Gastrocnemius medialis (tissue), 4 donors: ENCODE results near the gene CPXM2.

ENCODE experiments used
- POLR2A ChIP-seq, 2 donors: fragments of 450-650 bp; IDR thresholded peaks; one replicate each; pipeline ENCODE4 v1.6.1; 2017; ENCODE audit warnings: antibody characterized with exemption in 2 of 2, mild to moderate bottlenecking in 2 of 2, moderate library complexity in 2 of 2
- TF ChIP-seq, protein P1 (sequence below), 5 experiments: fragments of 450-650 bp in 3 of 5; fragments of 200-600 bp in 2 of 5; sonication (generic) in 2 of 5; IDR thresholded peaks in 4 of 5; conservative IDR thresholded peaks in 1 of 5; 1 replicate in 4 of 5; 2 replicates in 1 of 5; pipeline ENCODE4 v1.5.1; 2016 to 2019; ENCODE audit warnings: antibody characterized with exemption in 5 of 5, mild to moderate bottlenecking in 3 of 5, moderate library complexity in 3 of 5

DNA sequence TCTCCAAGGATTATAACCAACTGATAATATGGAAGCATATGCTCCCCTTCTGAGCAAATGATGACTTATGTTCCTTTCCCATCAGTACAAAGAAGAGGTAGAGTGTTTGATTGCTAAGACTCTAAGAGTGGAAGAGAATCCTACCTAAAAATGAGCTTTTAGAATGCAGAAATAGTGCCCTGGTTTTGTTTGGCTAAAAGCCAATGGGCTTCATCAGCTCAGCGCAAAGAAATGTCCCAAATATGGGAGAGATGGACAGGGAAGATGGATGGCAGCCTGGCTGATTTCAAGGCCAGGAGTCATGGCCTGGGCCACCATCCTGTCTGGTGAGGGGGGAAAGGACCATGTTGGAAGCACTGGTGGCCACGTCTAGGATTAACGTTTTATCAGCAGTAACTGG lies 165.2 kb downstream of the CPXM2 start:
- TF ChIP-seq, protein P1, sequence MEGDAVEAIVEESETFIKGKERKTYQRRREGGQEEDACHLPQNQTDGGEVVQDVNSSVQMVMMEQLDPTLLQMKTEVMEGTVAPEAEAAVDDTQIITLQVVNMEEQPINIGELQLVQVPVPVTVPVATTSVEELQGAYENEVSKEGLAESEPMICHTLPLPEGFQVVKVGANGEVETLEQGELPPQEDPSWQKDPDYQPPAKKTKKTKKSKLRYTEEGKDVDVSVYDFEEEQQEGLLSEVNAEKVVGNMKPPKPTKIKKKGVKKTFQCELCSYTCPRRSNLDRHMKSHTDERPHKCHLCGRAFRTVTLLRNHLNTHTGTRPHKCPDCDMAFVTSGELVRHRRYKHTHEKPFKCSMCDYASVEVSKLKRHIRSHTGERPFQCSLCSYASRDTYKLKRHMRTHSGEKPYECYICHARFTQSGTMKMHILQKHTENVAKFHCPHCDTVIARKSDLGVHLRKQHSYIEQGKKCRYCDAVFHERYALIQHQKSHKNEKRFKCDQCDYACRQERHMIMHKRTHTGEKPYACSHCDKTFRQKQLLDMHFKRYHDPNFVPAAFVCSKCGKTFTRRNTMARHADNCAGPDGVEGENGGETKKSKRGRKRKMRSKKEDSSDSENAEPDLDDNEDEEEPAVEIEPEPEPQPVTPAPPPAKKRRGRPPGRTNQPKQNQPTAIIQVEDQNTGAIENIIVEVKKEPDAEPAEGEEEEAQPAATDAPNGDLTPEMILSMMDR (IDR thresholded peaks at IDR 0.05 in 4 of 5, conservative IDR thresholded peaks at IDR 0.05 in 1 of 5), result no peak
- no peak for TF ChIP-seq POLR2A (IDR thresholded peaks at IDR 0.05)
